Measurements from ENCODE around the gene SPIN1.

DNA sequence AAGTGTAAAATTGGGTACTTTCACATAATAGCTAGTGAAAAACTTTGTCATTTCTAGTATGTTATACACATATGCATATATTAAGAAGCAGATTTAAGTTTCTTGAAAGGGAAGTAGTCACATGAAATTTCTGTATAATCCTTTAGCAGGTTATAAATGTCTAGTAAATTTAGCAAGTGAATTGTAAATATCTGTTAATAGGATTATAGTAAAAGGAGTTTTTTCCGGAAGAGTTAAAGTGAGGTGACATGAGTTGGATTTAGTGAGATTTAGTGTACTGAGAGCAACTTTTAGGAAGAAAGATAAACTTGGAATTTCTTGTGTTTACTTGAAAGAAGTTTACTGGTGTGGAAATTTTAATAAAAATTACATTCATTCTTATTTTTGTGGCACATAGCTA, 38.4 kb downstream of the SPIN1 start:
- TF ChIP-seq, protein P1, sequence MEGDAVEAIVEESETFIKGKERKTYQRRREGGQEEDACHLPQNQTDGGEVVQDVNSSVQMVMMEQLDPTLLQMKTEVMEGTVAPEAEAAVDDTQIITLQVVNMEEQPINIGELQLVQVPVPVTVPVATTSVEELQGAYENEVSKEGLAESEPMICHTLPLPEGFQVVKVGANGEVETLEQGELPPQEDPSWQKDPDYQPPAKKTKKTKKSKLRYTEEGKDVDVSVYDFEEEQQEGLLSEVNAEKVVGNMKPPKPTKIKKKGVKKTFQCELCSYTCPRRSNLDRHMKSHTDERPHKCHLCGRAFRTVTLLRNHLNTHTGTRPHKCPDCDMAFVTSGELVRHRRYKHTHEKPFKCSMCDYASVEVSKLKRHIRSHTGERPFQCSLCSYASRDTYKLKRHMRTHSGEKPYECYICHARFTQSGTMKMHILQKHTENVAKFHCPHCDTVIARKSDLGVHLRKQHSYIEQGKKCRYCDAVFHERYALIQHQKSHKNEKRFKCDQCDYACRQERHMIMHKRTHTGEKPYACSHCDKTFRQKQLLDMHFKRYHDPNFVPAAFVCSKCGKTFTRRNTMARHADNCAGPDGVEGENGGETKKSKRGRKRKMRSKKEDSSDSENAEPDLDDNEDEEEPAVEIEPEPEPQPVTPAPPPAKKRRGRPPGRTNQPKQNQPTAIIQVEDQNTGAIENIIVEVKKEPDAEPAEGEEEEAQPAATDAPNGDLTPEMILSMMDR (IDR thresholded peaks at IDR 0.05) = no peak
- no peak for TF ChIP-seq POLR2A (IDR thresholded peaks at IDR 0.05)
